Body of pancreas (tissue), 4 donors: ENCODE results near the gene CELF3. TPM values are rescaled to one million over a fixed set of nuclear protein-coding genes. Genes with fewer than 3 reads are reported as not detected.
A peak's percentile ranks its signal among the peaks of the same experiment; 100 is the strongest.

ENCODE experiments used
- ATAC-seq: fragments of 150-250 bp; one replicate; pipeline ENCODE4 v1.9.1; 2016
- DNase-seq, 4 donors: peaks; one replicate each; pipeline ENCODE4 v3.0.0-alpha.2; 2019
- H3K27ac ChIP-seq, 4 donors: fragments of 200-600 bp; sonication (generic); 1 replicate in 3 of 4; 2 replicates in 1 of 4; pipeline versions ENCODE4 v1.5.1 to v1.6.1; 2016 to 2019; ENCODE audit warnings: mild to moderate bottlenecking in 1 of 4, mixed read lengths in 1 of 4, moderate library complexity in 1 of 4
- H3K27me3 ChIP-seq, 2 donors: fragments of 200-600 bp; sonication (generic); one replicate each; pipeline ENCODE4 v1.6.0; 2016; ENCODE audit warnings: mild to moderate bottlenecking in 1 of 2
- H3K36me3 ChIP-seq, 2 donors: fragments of 200-600 bp; sonication (generic); replicated peaks in 1 of 2; 2 replicates each; pipeline ENCODE4 v1.5.1; 2016; ENCODE audit warnings: low read depth in 2 of 2; ENCODE audit not compliant: insufficient read depth in 1 of 2
- H3K4me1 ChIP-seq: fragments of 200-600 bp; sonication (generic); one replicate; pipeline ENCODE4 v1.6.0; 2016
- H3K4me3 ChIP-seq, 2 donors: fragments of 200-600 bp; sonication (generic); 1 replicate in 1 of 2; 2 replicates in 1 of 2; pipeline ENCODE4 v1.5.1; 2016 to 2019
- H3K9me3 ChIP-seq, 3 donors: fragments of 200-600 bp; sonication (generic); 1 replicate in 2 of 3; 2 replicates in 1 of 3; pipeline ENCODE4 v1.5.1; 2016
- POLR2A ChIP-seq, 3 donors: fragments of 450-650 bp; IDR thresholded peaks; one replicate each; pipeline ENCODE4 v1.6.1; 2016; ENCODE audit warnings: antibody characterized with exemption in 3 of 3, mild to moderate bottlenecking in 2 of 3
- WGBS, 2 donors: methylation state at CpG; one replicate each; pipeline ENCODE4 v1.1.5; 2017; 5-methylcytosine and 5-hydroxymethylcytosine counted together
- intact Hi-C: fragments of 100-400 bp; cut with DNase I; formaldehyde crosslinking; loops from one replicate; pipeline ENCODE4 v1.15.1; 2023
- small RNA-seq: library from RNA; depleted of rRNA; stranded (forward); fragments of <200 nt; gene quantifications from one replicate; pipeline ENCODE3, GENCODE V24; 2016
- total RNA-seq, 2 donors: library from RNA; depleted of rRNA; stranded (reverse); fragments of >200 nt; gene quantifications; one replicate each; pipeline ENCODE4 v1.1.0, GENCODE V29; 2016
- TF ChIP-seq, protein P1 (sequence below), 7 experiments: fragments of 450-650 bp in 4 of 7; fragments of 200-600 bp in 3 of 7; sonication (generic) in 3 of 7; IDR thresholded peaks; one replicate each; pipeline ENCODE4 v1.5.1; 2016 to 2019; ENCODE audit warnings: antibody characterized with exemption in 7 of 7

Gene CELF3
- total RNA-seq, 2 donors from 2014 or later: 1.6 to 48.1 TPM

DNA sequence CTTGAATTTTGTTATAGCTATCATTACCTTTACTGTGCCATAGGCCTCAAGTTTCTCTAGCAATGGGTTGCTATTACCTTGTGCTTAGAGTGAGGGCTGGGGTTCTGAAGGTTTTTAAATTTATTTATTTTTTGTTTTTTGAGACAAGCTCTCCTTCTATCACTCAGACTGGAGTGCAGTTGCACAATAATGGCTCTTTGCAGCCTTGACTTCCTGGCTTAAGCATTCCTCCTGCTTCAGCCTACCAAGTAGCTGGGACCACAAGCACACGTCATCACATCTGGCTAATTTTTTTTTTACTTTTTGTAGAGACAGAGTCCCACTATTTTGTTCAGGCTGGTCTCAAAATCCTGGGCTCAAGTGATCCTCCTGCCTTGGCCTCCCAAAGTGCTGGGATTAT lies 63.2 kb downstream of the CELF3 start:
- DNase-seq (peak in 1 of 4 donors; percentile 34), ATAC-seq (no peak)
- 82% methylated on average over 1 of the region's 1 CpG for WGBS, 2 donors
- Histone ChIP-seq H3K9me3 (no peaks in the 10 kb centered on the region), H3K36me3 (no peaks in the 10 kb centered on the region), H3K4me1 (no peaks in the 10 kb centered on the region), H3K27ac (peak overlapping the region in 1 of 4 donors; percentile 15), H3K27me3 (no peaks in the 10 kb centered on the region), H3K4me3 (no peak overlapping the region)
- TF ChIP-seq, protein P1, sequence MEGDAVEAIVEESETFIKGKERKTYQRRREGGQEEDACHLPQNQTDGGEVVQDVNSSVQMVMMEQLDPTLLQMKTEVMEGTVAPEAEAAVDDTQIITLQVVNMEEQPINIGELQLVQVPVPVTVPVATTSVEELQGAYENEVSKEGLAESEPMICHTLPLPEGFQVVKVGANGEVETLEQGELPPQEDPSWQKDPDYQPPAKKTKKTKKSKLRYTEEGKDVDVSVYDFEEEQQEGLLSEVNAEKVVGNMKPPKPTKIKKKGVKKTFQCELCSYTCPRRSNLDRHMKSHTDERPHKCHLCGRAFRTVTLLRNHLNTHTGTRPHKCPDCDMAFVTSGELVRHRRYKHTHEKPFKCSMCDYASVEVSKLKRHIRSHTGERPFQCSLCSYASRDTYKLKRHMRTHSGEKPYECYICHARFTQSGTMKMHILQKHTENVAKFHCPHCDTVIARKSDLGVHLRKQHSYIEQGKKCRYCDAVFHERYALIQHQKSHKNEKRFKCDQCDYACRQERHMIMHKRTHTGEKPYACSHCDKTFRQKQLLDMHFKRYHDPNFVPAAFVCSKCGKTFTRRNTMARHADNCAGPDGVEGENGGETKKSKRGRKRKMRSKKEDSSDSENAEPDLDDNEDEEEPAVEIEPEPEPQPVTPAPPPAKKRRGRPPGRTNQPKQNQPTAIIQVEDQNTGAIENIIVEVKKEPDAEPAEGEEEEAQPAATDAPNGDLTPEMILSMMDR (IDR thresholded peaks at IDR 0.05): no peak
- TF ChIP-seq POLR2A (IDR thresholded peaks at IDR 0.05): no peak
- intact Hi-C loops: no loop called here

Small RNA genes within 50 kb of the gene (small RNA-seq; reads per million reads assigned to genes)
- gene RNU6-662P: not detected

Other genes starting within 250 kb of the CELF3 start
- gene CGN, start 205.4 kb downstream of the CELF3 start, total RNA-seq: 10 to 100 TPM; 31.0 to 42.8 TPM
- gene TUFT1, start 176.5 kb downstream of the CELF3 start, total RNA-seq: 10 to 100 TPM; 10.9 to 17.1 TPM
- gene SNX27, start 104.8 kb downstream of the CELF3 start, total RNA-seq: 10 to 100 TPM; 22.3 to 25.7 TPM
- gene RIIAD1, start 4.7 kb upstream of the CELF3 start, total RNA-seq: not detected
- 10 to 100 TPM; 24.6 to 40.2 TPM for gene MRPL9, start 46.7 kb upstream of the CELF3 start, total RNA-seq
- gene TDRKH, start 73.7 kb upstream of the CELF3 start, total RNA-seq: 1 to 10 TPM; 2.6 to 4.0 TPM
- gene LINGO4, start 88.6 kb upstream of the CELF3 start, total RNA-seq: 1 to 10 TPM in 1 of 2 donors, under 1 TPM in 1; 0.66 to 1.6 TPM
- gene RORC, start 115.0 kb upstream of the CELF3 start, total RNA-seq: 10 to 100 TPM; 32.3 to 51.4 TPM
- gene C2CD4D, start 123.0 kb upstream of the CELF3 start, total RNA-seq: 1 to 10 TPM in 1 of 2 donors, under 1 TPM in 1; 0.26 to 2.6 TPM
- not detected for gene THEM5, start 136.9 kb upstream of the CELF3 start, total RNA-seq
- gene THEM4, start 192.7 kb upstream of the CELF3 start, total RNA-seq: 10 to 100 TPM; 11.9 to 30.3 TPM